ENCODE results near the gene BCAR3.

BCAR3 gene

GRCh38 chr1:93571623-93572310, 109.9 kb downstream of the BCAR3 start:
- no peak for TF ChIP-seq CTCF (IDR thresholded peaks at IDR 0.05)
- Histone ChIP-seq H3K4me3 (ENCODE audit: low read depth, low read length) (no peak overlapping the region), H3K9ac (no peak overlapping the region), H3K27me3 (ENCODE audit: control insufficient read depth, insufficient read depth, low read length) (no peaks in the 10 kb centered on the region), H2AFZ (no peak overlapping the region), H3K9me3 (ENCODE audit: control insufficient read depth, low read length) (no peaks in the 10 kb centered on the region), H3K36me3 (ENCODE audit: control insufficient read depth, insufficient read depth, low read length) (no peaks in the 10 kb centered on the region), H3K4me1 (no peaks in the 10 kb centered on the region), H3K79me2 (no peaks in the 10 kb centered on the region), H3K27ac (no peak overlapping the region), H3K4me2 (ENCODE audit: low read length) (no peak overlapping the region)

DNA sequence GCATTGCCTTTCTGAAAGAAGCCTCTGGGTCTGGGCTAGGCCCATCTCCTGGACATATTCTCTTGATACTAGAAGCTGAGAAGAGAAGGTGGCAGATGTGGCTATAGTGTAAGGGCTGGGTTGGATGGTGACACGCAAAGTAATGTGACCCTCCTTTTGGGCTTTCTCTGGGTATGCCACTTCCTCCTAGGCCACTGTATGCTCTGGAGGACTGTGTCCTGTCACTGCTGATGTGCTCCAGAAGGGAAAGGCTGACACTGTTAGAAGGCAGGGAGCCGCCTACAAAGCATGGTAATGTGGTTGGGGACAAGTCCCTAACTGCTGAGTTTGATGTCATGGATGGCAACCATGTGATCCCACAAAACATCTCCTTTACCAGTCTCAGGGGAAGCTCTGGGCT, 112.1 kb downstream of the BCAR3 start:
- H3K9ac ChIP-seq, result no peak overlapping the region
- no peaks in the 10 kb centered on the region for H3K79me2 ChIP-seq
- H3K4me1 ChIP-seq, result no peaks in the 10 kb centered on the region
- no peak for TF ChIP-seq CTCF (IDR thresholded peaks at IDR 0.05)
- H3K27ac ChIP-seq, result no peak overlapping the region
- H3K36me3 ChIP-seq (ENCODE audit: control insufficient read depth, insufficient read depth, low read length), result no peaks in the 10 kb centered on the region
- H3K4me2 ChIP-seq (ENCODE audit: low read length), result no peak overlapping the region
- no peak overlapping the region for H3K4me3 ChIP-seq (ENCODE audit: low read depth, low read length)
- H2AFZ ChIP-seq, result no peak overlapping the region
- H3K9me3 ChIP-seq (ENCODE audit: control insufficient read depth, low read length), result no peaks in the 10 kb centered on the region
- H3K27me3 ChIP-seq (ENCODE audit: control insufficient read depth, insufficient read depth, low read length), result no peaks in the 10 kb centered on the region

GRCh38 chr1:93567255-93567918, 114.2 kb downstream of the BCAR3 start:
- Histone ChIP-seq H3K4me3 (ENCODE audit: low read depth, low read length) (no peak overlapping the region), H3K27me3 (ENCODE audit: control insufficient read depth, insufficient read depth, low read length) (no peaks in the 10 kb centered on the region), H3K4me1 (no peaks in the 10 kb centered on the region), H3K4me2 (ENCODE audit: low read length) (no peak overlapping the region), H3K36me3 (ENCODE audit: control insufficient read depth, insufficient read depth, low read length) (no peaks in the 10 kb centered on the region), H2AFZ (no peak overlapping the region), H3K27ac (no peak overlapping the region), H3K79me2 (no peaks in the 10 kb centered on the region), H3K9me3 (ENCODE audit: control insufficient read depth, low read length) (no peaks in the 10 kb centered on the region), H3K9ac (no peak overlapping the region)
- TF ChIP-seq CTCF (IDR thresholded peaks at IDR 0.05), result no peak

GRCh38 chr1:93566227-93566626, 115.4 kb downstream of the BCAR3 start:
- no peaks in the 10 kb centered on the region for H3K4me1 ChIP-seq
- no peak for TF ChIP-seq CTCF (IDR thresholded peaks at IDR 0.05)
- H3K27ac ChIP-seq, result no peak overlapping the region
- H3K4me3 ChIP-seq (ENCODE audit: low read depth, low read length), result no peak overlapping the region
- H3K36me3 ChIP-seq (ENCODE audit: control insufficient read depth, insufficient read depth, low read length), result no peaks in the 10 kb centered on the region
- H3K9me3 ChIP-seq (ENCODE audit: control insufficient read depth, low read length), result no peaks in the 10 kb centered on the region
- H2AFZ ChIP-seq, result no peak overlapping the region
- H3K79me2 ChIP-seq, result no peaks in the 10 kb centered on the region
- no peak overlapping the region for H3K9ac ChIP-seq
- no peaks in the 10 kb centered on the region for H3K27me3 ChIP-seq (ENCODE audit: control insufficient read depth, insufficient read depth, low read length)
- no peak overlapping the region for H3K4me2 ChIP-seq (ENCODE audit: low read length)
